ENCODE measurements around the gene ICAM4.
A peak's percentile ranks its signal among the peaks of the same experiment; 100 is the strongest.

The ICAM4 gene

GRCh38 chr19:10290357-10290875, 3.7 kb downstream of the ICAM4 start:
- H3K79me2 ChIP-seq (ENCODE audit: low read length): no peaks in the 10 kb centered on the region
- no peaks in the 10 kb centered on the region for H3K9me2 ChIP-seq (replicated peaks; ENCODE audit: insufficient read depth, low read length)
- peaks cover 29% of the 10 kb centered on the region for H3K27me3 ChIP-seq (replicated peaks; ENCODE audit: insufficient read depth, low read length)
- H3K4me1 ChIP-seq (ENCODE audit: low read length): peaks cover 36% of the 10 kb centered on the region
- peak overlapping the region; percentile 92 for H3K4me2 ChIP-seq (ENCODE audit: low read depth, low read length)
- H3K36me3 ChIP-seq (replicated peaks; ENCODE audit: insufficient read depth, low read length): no peaks in the 10 kb centered on the region
- TF ChIP-seq CTCF (IDR thresholded peaks at IDR 0.05; ENCODE audit: low read length): no peak
- no peak for TF ChIP-seq EZH2phosphoT487 (IDR thresholded peaks at IDR 0.05; ENCODE audit: low read length)
- TF ChIP-seq EZH2 (optimal IDR thresholded peaks at IDR 0.05; ENCODE audit: low read depth, low read length): no peak
- no peak overlapping the region for H3K27ac ChIP-seq (ENCODE audit: low read length)
- no peaks in the 10 kb centered on the region for H4K20me1 ChIP-seq (ENCODE audit: insufficient read depth, low read length)
- H3K9ac ChIP-seq (ENCODE audit: low read length): no peak overlapping the region
- H3F3A ChIP-seq (ENCODE audit: insufficient read depth, low read length): peaks cover 11% of the 10 kb centered on the region; the same call in 1 of the 2 replicates
- no peak for DNase-seq
- H2AFZ ChIP-seq (ENCODE audit: low read length): peak overlapping the region; percentile 73; the same call in 1 of the 2 replicates
- no peaks in the 10 kb centered on the region for H3K9me3 ChIP-seq (replicated peaks; ENCODE audit: insufficient read depth, low read length)
- H3K4me3 ChIP-seq (ENCODE audit: low read length): peak overlapping the region; percentile 55

GRCh38 chr19:10290876-10291553, 4.3 kb downstream of the ICAM4 start:
- Histone ChIP-seq H3K4me3 (ENCODE audit: low read length) (peak overlapping the region; percentile 55), H3K4me2 (ENCODE audit: low read depth, low read length) (peak overlapping the region; percentile 92), H3K36me3 (replicated peaks; ENCODE audit: insufficient read depth, low read length) (no peaks in the 10 kb centered on the region), H3K4me1 (ENCODE audit: low read length) (peaks cover 36% of the 10 kb centered on the region), H3F3A (ENCODE audit: insufficient read depth, low read length) (peaks cover 11% of the 10 kb centered on the region; the same call in 1 of the 2 replicates), H2AFZ (ENCODE audit: low read length) (peak overlapping the region; percentile 73), H3K27me3 (replicated peaks; ENCODE audit: insufficient read depth, low read length) (peaks cover 29% of the 10 kb centered on the region), H4K20me1 (ENCODE audit: insufficient read depth, low read length) (no peaks in the 10 kb centered on the region), H3K79me2 (ENCODE audit: low read length) (no peaks in the 10 kb centered on the region), H3K9me3 (replicated peaks; ENCODE audit: insufficient read depth, low read length) (no peaks in the 10 kb centered on the region), H3K27ac (ENCODE audit: low read length) (no peak overlapping the region), H3K9ac (ENCODE audit: low read length) (no peak overlapping the region; the same call in 1 of the 2 replicates), H3K9me2 (replicated peaks; ENCODE audit: insufficient read depth, low read length) (no peaks in the 10 kb centered on the region)
- peak; percentile 32 for DNase-seq
- TF ChIP-seq EZH2phosphoT487 (IDR thresholded peaks at IDR 0.05; ENCODE audit: low read length) (no peak), CTCF (IDR thresholded peaks at IDR 0.05; ENCODE audit: low read length) (no peak), EZH2 (optimal IDR thresholded peaks at IDR 0.05; ENCODE audit: low read depth, low read length) (no peak)

- DNase-seq: no peak
- H2AFZ ChIP-seq (ENCODE audit: low read length): peak overlapping the region; percentile 73
- H3K9ac ChIP-seq (ENCODE audit: low read length): no peak overlapping the region; the same call in 1 of the 2 replicates
- H3K36me3 ChIP-seq (replicated peaks; ENCODE audit: insufficient read depth, low read length): no peaks in the 10 kb centered on the region
- peak overlapping the region; percentile 55 for H3K4me3 ChIP-seq (ENCODE audit: low read length)
- H3K4me2 ChIP-seq (ENCODE audit: low read depth, low read length): peak overlapping the region; percentile 92
- H4K20me1 ChIP-seq (ENCODE audit: insufficient read depth, low read length): no peaks in the 10 kb centered on the region
- H3F3A ChIP-seq (ENCODE audit: insufficient read depth, low read length): peaks cover 7% of the 10 kb centered on the region; the same call in 1 of the 2 replicates
- no peak overlapping the region for H3K27ac ChIP-seq (ENCODE audit: low read length)
- H3K4me1 ChIP-seq (ENCODE audit: low read length): peaks cover 36% of the 10 kb centered on the region
- H3K9me3 ChIP-seq (replicated peaks; ENCODE audit: insufficient read depth, low read length): no peaks in the 10 kb centered on the region
- peaks cover 29% of the 10 kb centered on the region for H3K27me3 ChIP-seq (replicated peaks; ENCODE audit: insufficient read depth, low read length)
- H3K79me2 ChIP-seq (ENCODE audit: low read length): no peaks in the 10 kb centered on the region
- H3K9me2 ChIP-seq (replicated peaks; ENCODE audit: insufficient read depth, low read length): no peaks in the 10 kb centered on the region
- TF ChIP-seq EZH2phosphoT487 (IDR thresholded peaks at IDR 0.05; ENCODE audit: low read length): no peak
- TF ChIP-seq CTCF (IDR thresholded peaks at IDR 0.05; ENCODE audit: low read length): no peak
- TF ChIP-seq EZH2 (optimal IDR thresholded peaks at IDR 0.05; ENCODE audit: low read depth, low read length): no peak
Measured at GRCh38 chr19:10291554-10292205, 4.9 kb downstream of the ICAM4 start.

Data from MM.1S (cell line).